Duodenal mucosa (tissue), 2 donors: ENCODE measurements around the gene PKM.
A peak's percentile ranks its signal among the peaks of the same experiment; 100 is the strongest.

Experiments used
- H3K27ac ChIP-seq: one replicate; pipeline ENCODE4 v1.7.0; 2013; ENCODE audit warnings: low read depth, low read length
- H3K27me3 ChIP-seq, 2 donors: one replicate each; pipeline ENCODE4 v1.7.0; 2013; ENCODE audit warnings: low read length in 2 of 2, control low read depth in 1 of 2; ENCODE audit not compliant: insufficient read depth in 2 of 2, control insufficient read depth in 1 of 2
- H3K36me3 ChIP-seq, 2 donors: one replicate each; pipeline ENCODE4 v1.7.0; 2013; ENCODE audit warnings: low read length in 2 of 2, control low read depth in 1 of 2; ENCODE audit not compliant: insufficient read depth in 2 of 2, control insufficient read depth in 1 of 2
- H3K4me1 ChIP-seq, 2 donors: one replicate each; pipeline ENCODE4 v1.7.0; 2013; ENCODE audit warnings: low read length in 2 of 2, control low read depth in 1 of 2; ENCODE audit not compliant: insufficient read depth in 2 of 2, control insufficient read depth in 1 of 2
- H3K4me3 ChIP-seq, 2 donors: one replicate each; pipeline ENCODE4 v1.7.0; 2013; ENCODE audit warnings: low read length in 2 of 2, low read depth in 1 of 2
- H3K9ac ChIP-seq, 2 donors: one replicate each; pipeline ENCODE4 v1.7.0; 2013; ENCODE audit warnings: low read length in 2 of 2, low read depth in 1 of 2
- H3K9me3 ChIP-seq, 2 donors: one replicate each; pipeline ENCODE4 v1.7.0; 2013; ENCODE audit warnings: low read length in 2 of 2, control low read depth in 1 of 2; ENCODE audit not compliant: control insufficient read depth in 1 of 2

Gene PKM

GRCh38 chr15:72236381-72237003, 5.5 kb upstream of the PKM start:
- H3K36me3 ChIP-seq = peaks cover 10 to 14% of the 10 kb centered on the region in 2 donors
- no peaks in the 10 kb centered on the region for H3K9me3 ChIP-seq
- no peak overlapping the region for H3K9ac ChIP-seq
- no peaks in the 10 kb centered on the region for H3K27me3 ChIP-seq
- H3K27ac ChIP-seq = no peak overlapping the region
- peaks cover 21% of the 10 kb centered on the region in 2 donors for H3K4me1 ChIP-seq
- H3K4me3 ChIP-seq = no peak overlapping the region

- peaks cover 21% of the 10 kb centered on the region in 2 donors for H3K4me1 ChIP-seq
- H3K27me3 ChIP-seq = no peaks in the 10 kb centered on the region
- no peak overlapping the region for H3K4me3 ChIP-seq
- H3K9me3 ChIP-seq = no peaks in the 10 kb centered on the region
- no peak overlapping the region for H3K27ac ChIP-seq
- H3K9ac ChIP-seq = no peak overlapping the region
- peaks cover 0 to 2% of the 10 kb centered on the region in 2 donors for H3K36me3 ChIP-seq
Observed at GRCh38 chr15:72235298-72235697, 4.3 kb upstream of the PKM start.

GRCh38 chr15:72233769-72234168, 2.8 kb upstream of the PKM start:
- no peaks in the 10 kb centered on the region for H3K9me3 ChIP-seq
- H3K27ac ChIP-seq = no peak overlapping the region
- peaks cover 29 to 30% of the 10 kb centered on the region in 2 donors for H3K4me1 ChIP-seq
- no peaks in the 10 kb centered on the region for H3K27me3 ChIP-seq
- no peaks in the 10 kb centered on the region for H3K36me3 ChIP-seq
- no peak overlapping the region for H3K9ac ChIP-seq
- no peak overlapping the region for H3K4me3 ChIP-seq

GRCh38 chr15:72231833-72232478, 966 bp upstream of the PKM start:
- Histone ChIP-seq H3K27me3 (no peaks in the 10 kb centered on the region), H3K4me3 (peak overlapping the region; percentile 94 to 97), H3K4me1 (peaks cover 32 to 33% of the 10 kb centered on the region in 2 donors), H3K9ac (peak overlapping the region; percentile 73 to 76), H3K9me3 (no peaks in the 10 kb centered on the region), H3K36me3 (no peaks in the 10 kb centered on the region), H3K27ac (peak overlapping the region; percentile 94)

- H3K9ac ChIP-seq = peak overlapping the region; percentile 76 to 92
- peaks cover 0 to 2% of the 10 kb centered on the region in 2 donors for H3K36me3 ChIP-seq
- peak overlapping the region; percentile 94 for H3K27ac ChIP-seq
- no peaks in the 10 kb centered on the region for H3K27me3 ChIP-seq
- H3K4me1 ChIP-seq = peaks cover 37 to 44% of the 10 kb centered on the region in 2 donors
- H3K4me3 ChIP-seq = peak overlapping the region; percentile 94 to 97
- no peaks in the 10 kb centered on the region for H3K9me3 ChIP-seq
Observed at GRCh38 chr15:72230197-72231065, 559 bp downstream of the PKM start.

GRCh38 chr15:72229947-72230196, 1.1 kb downstream of the PKM start:
- Histone ChIP-seq H3K9ac (peak overlapping the region; percentile 76 to 92), H3K4me1 (peaks cover 37 to 44% of the 10 kb centered on the region in 2 donors), H3K9me3 (no peaks in the 10 kb centered on the region), H3K27ac (peak overlapping the region; percentile 94), H3K27me3 (no peaks in the 10 kb centered on the region), H3K4me3 (peak overlapping the region; percentile 94 to 97), H3K36me3 (peaks cover 0 to 2% of the 10 kb centered on the region in 2 donors)

GRCh38 chr15:72229076-72229946, 1.7 kb downstream of the PKM start:
- Histone ChIP-seq H3K27ac (peak overlapping the region; percentile 94), H3K9ac (peak overlapping the region; percentile 76 to 92), H3K27me3 (no peaks in the 10 kb centered on the region), H3K36me3 (peaks cover 0 to 3% of the 10 kb centered on the region in 2 donors), H3K4me3 (peak overlapping the region; percentile 94 to 97), H3K9me3 (no peaks in the 10 kb centered on the region), H3K4me1 (peaks cover 37 to 44% of the 10 kb centered on the region in 2 donors)

GRCh38 chr15:72227720-72228119, 3.3 kb downstream of the PKM start:
- peaks cover 35 to 41% of the 10 kb centered on the region in 2 donors for H3K4me1 ChIP-seq
- H3K27ac ChIP-seq = no peak overlapping the region
- no peak overlapping the region for H3K9ac ChIP-seq
- no peaks in the 10 kb centered on the region for H3K27me3 ChIP-seq
- peak overlapping the region; percentile 24 to 27 for H3K4me3 ChIP-seq
- H3K9me3 ChIP-seq = no peaks in the 10 kb centered on the region
- H3K36me3 ChIP-seq = peaks cover 0 to 14% of the 10 kb centered on the region in 2 donors

GRCh38 chr15:72227192-72227586, 3.8 kb downstream of the PKM start:
- H3K4me3 ChIP-seq = peak overlapping the region; percentile 21 to 51

More at GRCh38 chr15:72227192-72227586, 3.8 kb downstream of the PKM start:
- peak overlapping the region; percentile 60 for H3K27ac ChIP-seq
- H3K27me3 ChIP-seq = no peaks in the 10 kb centered on the region
- peaks cover 34 to 41% of the 10 kb centered on the region in 2 donors for H3K4me1 ChIP-seq
- H3K9ac ChIP-seq = peak overlapping the region in 1 of 2 donors; percentile 15
- H3K9me3 ChIP-seq = no peaks in the 10 kb centered on the region
- H3K36me3 ChIP-seq = peaks cover 0 to 20% of the 10 kb centered on the region in 2 donors
